Activated naive CD8-positive, alpha-beta T cell (primary cell): ENCODE data around the gene CYP2A13.
A peak's percentile ranks its signal among the peaks of the same experiment; 100 is the strongest.
"Not testable (repeated sequence)": the region's sequence is repeated elsewhere in the genome, so short reads cannot be mapped to it uniquely, and the experiment has no call there.

Experiments used
- H3K27ac Mint-ChIP-seq: one replicate; pipeline ENCODE4 v1.8.0; 2021; ENCODE audit warnings: mixed read lengths
- H3K27me3 Mint-ChIP-seq: one replicate; pipeline ENCODE4 v1.8.0; 2021; ENCODE audit warnings: mixed read lengths
- H3K36me3 Mint-ChIP-seq: one replicate; pipeline ENCODE4 v1.8.0; 2021; ENCODE audit warnings: mixed read lengths
- H3K4me1 Mint-ChIP-seq: one replicate; pipeline ENCODE4 v1.8.0; 2021; ENCODE audit warnings: low read depth, mixed read lengths
- H3K4me3 Mint-ChIP-seq: one replicate; pipeline ENCODE4 v1.8.0; 2021; ENCODE audit warnings: mild to moderate bottlenecking, mixed read lengths
- H3K9me3 Mint-ChIP-seq: one replicate; pipeline ENCODE4 v1.8.0; 2021; ENCODE audit warnings: low read depth, mixed read lengths

The CYP2A13 gene

GRCh38 chr19:41106177-41106576 is 17.9 kb downstream of the CYP2A13 start:
- peaks cover 11% of the 10 kb centered on the region for H3K9me3 Mint-ChIP-seq
- H3K27ac Mint-ChIP-seq = no peak overlapping the region
- peaks cover 4% of the 10 kb centered on the region for H3K36me3 Mint-ChIP-seq
- H3K4me3 Mint-ChIP-seq = no peak overlapping the region
- H3K27me3 Mint-ChIP-seq = no peaks in the 10 kb centered on the region
- H3K4me1 Mint-ChIP-seq = no peaks in the 10 kb centered on the region

GRCh38 chr19:41111296-41111695 is 23.0 kb downstream of the CYP2A13 start:
- no peaks in the 10 kb centered on the region for H3K27me3 Mint-ChIP-seq
- no peaks in the 10 kb centered on the region for H3K9me3 Mint-ChIP-seq
- no peak overlapping the region for H3K27ac Mint-ChIP-seq
- no peak overlapping the region for H3K4me3 Mint-ChIP-seq
- H3K36me3 Mint-ChIP-seq = peaks cover 3% of the 10 kb centered on the region
- H3K4me1 Mint-ChIP-seq = no peaks in the 10 kb centered on the region

- Mint-ChIP-seq H3K4me1 (no peaks in the 10 kb centered on the region), H3K27me3 (no peaks in the 10 kb centered on the region), H3K4me3 (no peak overlapping the region), H3K27ac (no peak overlapping the region), H3K36me3 (peaks cover 3% of the 10 kb centered on the region), H3K9me3 (no peaks in the 10 kb centered on the region)
These were observed 23.6 kb downstream of the CYP2A13 start for GRCh38 chr19:41111750-41112295.

- peaks cover 3% of the 10 kb centered on the region for H3K36me3 Mint-ChIP-seq
- no peaks in the 10 kb centered on the region for H3K9me3 Mint-ChIP-seq
- no peaks in the 10 kb centered on the region for H3K4me1 Mint-ChIP-seq
- H3K4me3 Mint-ChIP-seq = no peak overlapping the region
- H3K27me3 Mint-ChIP-seq = no peaks in the 10 kb centered on the region
- no peak overlapping the region for H3K27ac Mint-ChIP-seq
These were observed 24.6 kb downstream of the CYP2A13 start for GRCh38 chr19:41112728-41113290.

GRCh38 chr19:41114132-41114531 is 25.9 kb downstream of the CYP2A13 start, which contains the start of gene CYP2F1:
CYP2F1 (plus strand) TSS chr19:41114432; CDS start chr19:41116189, 1,757 bp downstream.
- peaks cover 5% of the 10 kb centered on the region for H3K4me1 Mint-ChIP-seq
- H3K9me3 Mint-ChIP-seq = no peaks in the 10 kb centered on the region
- no peak within 1 kb of the TSS for H3K4me3 Mint-ChIP-seq
- peaks cover 3% of the 10 kb centered on the region for H3K36me3 Mint-ChIP-seq
- H3K27me3 Mint-ChIP-seq = no peaks in the 10 kb centered on the region
- no peak within 1 kb of the TSS for H3K27ac Mint-ChIP-seq

- H3K27ac Mint-ChIP-seq = no peak overlapping the region
- no peak overlapping the region for H3K4me3 Mint-ChIP-seq
- peaks cover 3% of the 10 kb centered on the region for H3K36me3 Mint-ChIP-seq
- no peaks in the 10 kb centered on the region for H3K27me3 Mint-ChIP-seq
- H3K9me3 Mint-ChIP-seq = no peaks in the 10 kb centered on the region
- peaks cover 20% of the 10 kb centered on the region for H3K4me1 Mint-ChIP-seq
These were observed 28.0 kb downstream of the CYP2A13 start for GRCh38 chr19:41116261-41116660.

GRCh38 chr19:41120929-41121911 is 33.0 kb downstream of the CYP2A13 start:
- H3K4me3 Mint-ChIP-seq = peak overlapping the region; percentile 49
- not testable (repeated sequence) for H3K27me3 Mint-ChIP-seq, H3K9me3 Mint-ChIP-seq, H3K36me3 Mint-ChIP-seq
- H3K4me1 Mint-ChIP-seq = peaks cover 24% of the 10 kb centered on the region
- H3K27ac Mint-ChIP-seq = peak overlapping the region; percentile 58

- not testable (repeated sequence) for H3K27ac Mint-ChIP-seq, H3K4me3 Mint-ChIP-seq, H3K27me3 Mint-ChIP-seq, H3K36me3 Mint-ChIP-seq, H3K9me3 Mint-ChIP-seq
- peaks cover 32% of the 10 kb centered on the region for H3K4me1 Mint-ChIP-seq
These were observed 34.6 kb downstream of the CYP2A13 start for GRCh38 chr19:41122846-41123245.

GRCh38 chr19:41123716-41124294 is 35.6 kb downstream of the CYP2A13 start:
- H3K27ac Mint-ChIP-seq = no peak overlapping the region
- no peaks in the 10 kb centered on the region for H3K36me3 Mint-ChIP-seq
- no peaks in the 10 kb centered on the region for H3K9me3 Mint-ChIP-seq
- H3K4me3 Mint-ChIP-seq = no peak overlapping the region
- H3K27me3 Mint-ChIP-seq = no peaks in the 10 kb centered on the region
- peaks cover 35% of the 10 kb centered on the region for H3K4me1 Mint-ChIP-seq

- peaks cover 16% of the 10 kb centered on the region for H3K4me1 Mint-ChIP-seq
- H3K27me3 Mint-ChIP-seq, H3K9me3 Mint-ChIP-seq, H3K4me3 Mint-ChIP-seq, H3K27ac Mint-ChIP-seq, H3K36me3 Mint-ChIP-seq: not testable (repeated sequence)
These were observed 38.5 kb downstream of the CYP2A13 start for GRCh38 chr19:41126765-41127203.

GRCh38 chr19:41127362-41127761 is 39.1 kb downstream of the CYP2A13 start:
- not testable (repeated sequence) for H3K9me3 Mint-ChIP-seq, H3K27me3 Mint-ChIP-seq, H3K27ac Mint-ChIP-seq, H3K36me3 Mint-ChIP-seq
- Mint-ChIP-seq H3K4me3 (peak overlapping the region; percentile 74), H3K4me1 (peaks cover 14% of the 10 kb centered on the region)

- Mint-ChIP-seq H3K27ac (peak overlapping the region; percentile 37), H3K4me3 (peak overlapping the region; percentile 74), H3K4me1 (peaks cover 14% of the 10 kb centered on the region)
- not testable (repeated sequence) for H3K27me3 Mint-ChIP-seq, H3K36me3 Mint-ChIP-seq, H3K9me3 Mint-ChIP-seq
These were observed 39.6 kb downstream of the CYP2A13 start for GRCh38 chr19:41127801-41128300.

- H3K36me3 Mint-ChIP-seq = no peaks in the 10 kb centered on the region
- H3K27me3 Mint-ChIP-seq = peaks cover 2% of the 10 kb centered on the region
- H3K9me3 Mint-ChIP-seq = no peaks in the 10 kb centered on the region
- peaks cover 14% of the 10 kb centered on the region for H3K4me1 Mint-ChIP-seq
- H3K4me3 Mint-ChIP-seq = peak overlapping the region; percentile 74
- no peak overlapping the region for H3K27ac Mint-ChIP-seq
These were observed 40.4 kb downstream of the CYP2A13 start for GRCh38 chr19:41128692-41129091.

GRCh38 chr19:41131186-41131585 is 42.9 kb downstream of the CYP2A13 start:
- H3K9me3 Mint-ChIP-seq = no peaks in the 10 kb centered on the region
- H3K4me1 Mint-ChIP-seq = peaks cover 26% of the 10 kb centered on the region
- H3K36me3 Mint-ChIP-seq = no peaks in the 10 kb centered on the region
- H3K27me3 Mint-ChIP-seq = peaks cover 2% of the 10 kb centered on the region
- H3K4me3 Mint-ChIP-seq = no peak overlapping the region
- H3K27ac Mint-ChIP-seq = no peak overlapping the region

GRCh38 chr19:41133260-41133659 is 45.0 kb downstream of the CYP2A13 start:
- no peaks in the 10 kb centered on the region for H3K9me3 Mint-ChIP-seq
- H3K27ac Mint-ChIP-seq = no peak overlapping the region
- peaks cover 18% of the 10 kb centered on the region for H3K4me1 Mint-ChIP-seq
- peak overlapping the region; percentile 4 for H3K4me3 Mint-ChIP-seq
- peaks cover 2% of the 10 kb centered on the region for H3K27me3 Mint-ChIP-seq
- H3K36me3 Mint-ChIP-seq = no peaks in the 10 kb centered on the region
